HEK293 (cell line): ENCODE results near the gene CECR2.

Experiments
- AEBP2 ChIP-seq: fragments of 450-650 bp; formaldehyde crosslinking; IDR thresholded peaks from 2 replicates; pipeline ENCODE4 v1.5.1; 2016; ENCODE audit warnings: missing biosample characterization, missing genetic modification characterization, borderline replicate concordance
- ATF2 ChIP-seq: fragments of 450-650 bp; formaldehyde crosslinking; IDR thresholded peaks from 2 replicates; pipeline ENCODE4 v1.5.1; 2016; ENCODE audit warnings: missing biosample characterization, missing genetic modification characterization, low read depth
- KLF10 ChIP-seq: fragments of 450-650 bp; IDR thresholded peaks from 2 replicates; pipeline ENCODE4 v1.5.1; 2018; ENCODE audit warnings: missing biosample characterization, mild to moderate bottlenecking, missing genetic modification characterization
- PRDM10 ChIP-seq: fragments of 450-650 bp; formaldehyde crosslinking; IDR thresholded peaks from 2 replicates; pipeline ENCODE4 v1.5.1; 2016; ENCODE audit warnings: missing biosample characterization, missing genetic modification characterization
- ZBTB17 ChIP-seq: fragments of 450-650 bp; formaldehyde crosslinking; IDR thresholded peaks from 2 replicates; pipeline ENCODE4 v1.5.1; 2016; ENCODE audit warnings: missing biosample characterization, missing genetic modification characterization
- ZNF26 ChIP-seq: fragments of 450-650 bp; formaldehyde crosslinking; IDR thresholded peaks from 2 replicates; pipeline ENCODE4 v1.5.1; 2016; ENCODE audit warnings: missing biosample characterization, missing genetic modification characterization
- ZNF426 ChIP-seq: fragments of 450-650 bp; formaldehyde crosslinking; IDR thresholded peaks from 2 replicates; pipeline ENCODE4 v1.5.1; 2017; ENCODE audit warnings: missing biosample characterization, missing genetic modification characterization, mild to moderate bottlenecking, inconsistent platforms, moderate library complexity
- ZNF600 ChIP-seq: fragments of 450-650 bp; formaldehyde crosslinking; IDR thresholded peaks from 2 replicates; pipeline ENCODE4 v1.5.1; 2016; ENCODE audit warnings: missing biosample characterization, missing genetic modification characterization
- TF ChIP-seq, protein P1 (sequence below): fragments of 450-650 bp; formaldehyde crosslinking; IDR thresholded peaks from 2 replicates; pipeline ENCODE4 v1.5.1; 2016; ENCODE audit warnings: missing biosample characterization, missing genetic modification characterization
- TF ChIP-seq, protein P2 (sequence below): fragments of 450-650 bp; formaldehyde crosslinking; IDR thresholded peaks from 2 replicates; pipeline ENCODE4 v1.5.1; 2016; ENCODE audit warnings: missing biosample characterization, missing genetic modification characterization, low read depth
- TF ChIP-seq, protein P3 (sequence below): sonication (generic); formaldehyde crosslinking; IDR thresholded peaks from 2 replicates; pipeline ENCODE4 v1.8.1; 2022; ENCODE audit warnings: mild to moderate bottlenecking, moderate library complexity, missing genetic modification reagents

The CECR2 gene

DNA sequence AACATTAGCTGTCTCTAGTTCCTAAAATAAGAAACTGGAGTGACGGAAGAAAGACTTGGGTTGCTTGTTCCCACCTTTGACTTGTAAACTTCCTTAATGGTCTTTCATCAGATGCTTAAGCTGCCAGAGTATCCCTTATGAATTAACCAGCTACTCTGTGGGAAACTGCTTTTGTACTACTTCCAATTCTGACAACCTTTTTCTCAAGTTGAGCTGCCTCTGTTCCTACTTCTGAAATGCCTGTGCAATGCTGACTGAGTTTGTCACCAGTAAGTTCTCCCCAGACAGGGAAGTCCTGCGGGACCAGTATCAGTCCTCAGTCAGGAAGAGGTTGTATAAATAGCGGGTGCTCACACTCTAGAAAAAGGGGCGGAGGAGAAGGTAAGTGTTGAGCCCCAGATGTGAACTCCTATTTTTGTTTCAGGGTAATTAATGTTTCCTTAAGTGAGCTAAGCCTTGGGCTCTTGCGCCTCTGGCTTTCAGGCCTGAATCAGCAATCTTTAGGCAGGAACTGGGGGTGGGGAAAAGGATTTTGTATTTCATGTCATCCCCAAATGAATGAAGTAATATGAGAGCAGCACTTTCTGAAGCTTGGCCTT, 67.2 kb downstream of the CECR2 start (continued):
- TF ChIP-seq ATF2 (no peak), ZNF426 (tag by site-specific recombination) (no peak), KLF10 (tag by site-specific recombination) (no peak), ZBTB17 (tag by site-specific recombination) (peak; percentile 46; the same call in 1 of the 2 replicates), ZNF600 (0 out of 2 replicates have a peak, but pooled peaks have one; percentile 6), PRDM10 (peak; percentile 37; the same call in 1 of the 2 replicates), AEBP2 (no peak), ZNF26 (no peak)
- TF ChIP-seq, protein P1, sequence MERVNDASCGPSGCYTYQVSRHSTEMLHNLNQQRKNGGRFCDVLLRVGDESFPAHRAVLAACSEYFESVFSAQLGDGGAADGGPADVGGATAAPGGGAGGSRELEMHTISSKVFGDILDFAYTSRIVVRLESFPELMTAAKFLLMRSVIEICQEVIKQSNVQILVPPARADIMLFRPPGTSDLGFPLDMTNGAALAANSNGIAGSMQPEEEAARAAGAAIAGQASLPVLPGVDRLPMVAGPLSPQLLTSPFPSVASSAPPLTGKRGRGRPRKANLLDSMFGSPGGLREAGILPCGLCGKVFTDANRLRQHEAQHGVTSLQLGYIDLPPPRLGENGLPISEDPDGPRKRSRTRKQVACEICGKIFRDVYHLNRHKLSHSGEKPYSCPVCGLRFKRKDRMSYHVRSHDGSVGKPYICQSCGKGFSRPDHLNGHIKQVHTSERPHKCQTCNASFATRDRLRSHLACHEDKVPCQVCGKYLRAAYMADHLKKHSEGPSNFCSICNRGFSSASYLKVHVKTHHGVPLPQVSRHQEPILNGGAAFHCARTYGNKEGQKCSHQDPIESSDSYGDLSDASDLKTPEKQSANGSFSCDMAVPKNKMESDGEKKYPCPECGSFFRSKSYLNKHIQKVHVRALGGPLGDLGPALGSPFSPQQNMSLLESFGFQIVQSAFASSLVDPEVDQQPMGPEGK (tag by site-specific recombination), result 0 out of 2 replicates have a peak, but pooled peaks have one; percentile 47
- TF ChIP-seq, protein P2, sequence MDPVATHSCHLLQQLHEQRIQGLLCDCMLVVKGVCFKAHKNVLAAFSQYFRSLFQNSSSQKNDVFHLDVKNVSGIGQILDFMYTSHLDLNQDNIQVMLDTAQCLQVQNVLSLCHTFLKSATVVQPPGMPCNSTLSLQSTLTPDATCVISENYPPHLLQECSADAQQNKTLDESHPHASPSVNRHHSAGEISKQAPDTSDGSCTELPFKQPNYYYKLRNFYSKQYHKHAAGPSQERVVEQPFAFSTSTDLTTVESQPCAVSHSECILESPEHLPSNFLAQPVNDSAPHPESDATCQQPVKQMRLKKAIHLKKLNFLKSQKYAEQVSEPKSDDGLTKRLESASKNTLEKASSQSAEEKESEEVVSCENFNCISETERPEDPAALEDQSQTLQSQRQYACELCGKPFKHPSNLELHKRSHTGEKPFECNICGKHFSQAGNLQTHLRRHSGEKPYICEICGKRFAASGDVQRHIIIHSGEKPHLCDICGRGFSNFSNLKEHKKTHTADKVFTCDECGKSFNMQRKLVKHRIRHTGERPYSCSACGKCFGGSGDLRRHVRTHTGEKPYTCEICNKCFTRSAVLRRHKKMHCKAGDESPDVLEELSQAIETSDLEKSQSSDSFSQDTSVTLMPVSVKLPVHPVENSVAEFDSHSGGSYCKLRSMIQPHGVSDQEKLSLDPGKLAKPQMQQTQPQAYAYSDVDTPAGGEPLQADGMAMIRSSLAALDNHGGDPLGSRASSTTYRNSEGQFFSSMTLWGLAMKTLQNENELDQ (tag by site-specific recombination), result no peak
- TF ChIP-seq, protein P3, sequence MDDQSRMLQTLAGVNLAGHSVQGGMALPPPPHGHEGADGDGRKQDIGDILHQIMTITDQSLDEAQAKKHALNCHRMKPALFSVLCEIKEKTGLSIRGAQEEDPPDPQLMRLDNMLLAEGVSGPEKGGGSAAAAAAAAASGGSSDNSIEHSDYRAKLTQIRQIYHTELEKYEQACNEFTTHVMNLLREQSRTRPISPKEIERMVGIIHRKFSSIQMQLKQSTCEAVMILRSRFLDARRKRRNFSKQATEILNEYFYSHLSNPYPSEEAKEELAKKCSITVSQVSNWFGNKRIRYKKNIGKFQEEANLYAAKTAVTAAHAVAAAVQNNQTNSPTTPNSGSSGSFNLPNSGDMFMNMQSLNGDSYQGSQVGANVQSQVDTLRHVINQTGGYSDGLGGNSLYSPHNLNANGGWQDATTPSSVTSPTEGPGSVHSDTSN (CRISPR knock-in tag), result no peak
